Omental fat pad (tissue), 4 donors: Measurements from ENCODE around the gene OMP. TPM values are rescaled to one million over a fixed set of nuclear protein-coding genes. Genes with fewer than 3 reads are reported as not detected.

ENCODE experiments used
- ATAC-seq: fragments of 150-250 bp; one replicate; pipeline ENCODE4 v1.9.1; 2016; ENCODE audit warnings: mild to moderate bottlenecking, moderate library complexity; ENCODE audit not compliant: low FRiP score
- DNase-seq: peaks from one replicate; pipeline ENCODE4 v3.0.0-alpha.2; 2019; ENCODE audit warnings: low spot score
- CTCF ChIP-seq, 3 donors: fragments of 450-650 bp; IDR thresholded peaks; one replicate each; pipeline ENCODE4 v1.5.1; 2016 to 2017; ENCODE audit warnings: antibody characterized with exemption in 3 of 3, mild to moderate bottlenecking in 3 of 3, moderate library complexity in 2 of 3
- total RNA-seq, 4 donors: library from RNA; depleted of rRNA; stranded (reverse); fragments of >200 nt; gene quantifications; one replicate each; pipeline ENCODE4 v1.1.0, GENCODE V29; 2016

Gene OMP
- total RNA-seq, 4 donors from 2014 or later: not detected

DNA sequence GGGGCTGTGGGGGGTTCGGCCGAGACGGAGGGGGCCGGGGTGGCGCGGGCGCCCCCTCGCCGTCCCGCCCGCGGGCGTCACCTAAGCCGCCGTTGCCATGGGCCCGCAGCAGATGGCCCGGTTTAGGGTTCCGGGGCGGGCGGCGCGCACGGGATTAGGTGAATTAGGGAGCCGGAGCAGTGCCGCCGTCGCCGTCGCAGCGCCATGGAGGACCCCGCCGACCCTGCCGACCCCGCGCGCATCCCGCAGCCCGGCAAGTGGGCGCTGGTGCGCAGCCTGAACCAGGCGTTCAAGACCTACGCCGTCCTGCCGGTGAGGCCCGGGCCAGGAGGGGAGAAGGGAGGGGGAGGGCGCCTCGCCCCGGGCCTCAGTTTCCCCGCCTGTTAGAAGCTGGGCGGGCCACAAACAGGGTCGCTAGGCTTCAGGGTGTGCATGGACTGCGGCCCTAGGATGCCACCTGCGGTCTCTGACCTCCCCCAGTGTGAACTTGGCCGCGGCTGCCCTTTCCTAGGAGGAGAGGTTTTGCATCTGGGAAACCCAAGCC, 35.5 kb downstream of the OMP start:
- no peak for DNase-seq

DNA sequence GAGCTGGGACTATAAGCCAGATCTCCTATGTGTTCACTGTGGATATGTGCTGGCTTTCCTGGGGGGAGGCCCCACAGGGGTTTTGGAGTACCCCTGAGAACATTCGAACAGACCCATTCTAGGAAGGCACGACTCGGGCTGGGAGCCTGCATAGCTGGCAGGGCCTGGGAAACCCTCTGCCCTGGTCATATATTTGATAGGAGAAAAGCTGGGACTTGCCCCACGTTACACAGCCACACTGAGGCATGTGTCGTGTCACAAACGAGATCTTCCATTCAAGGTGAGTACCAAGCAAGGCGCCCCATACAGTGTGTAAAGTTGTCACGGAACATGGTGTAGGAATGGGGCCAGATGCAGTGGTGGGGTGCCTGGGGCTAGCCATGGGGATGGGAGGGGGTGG, 36.6 kb downstream of the OMP start:
- no peak for DNase-seq
- ATAC-seq: no peak
- TF ChIP-seq CTCF (IDR thresholded peaks at IDR 0.05): no peak

More for the DNA sequence above, 35.5 kb downstream of the OMP start:
- ATAC-seq: no peak
- no peak for TF ChIP-seq CTCF (IDR thresholded peaks at IDR 0.05)

GRCh38 chr11:77140231-77140851, 37.7 kb downstream of the OMP start:
- no peak for TF ChIP-seq CTCF (IDR thresholded peaks at IDR 0.05)
- DNase-seq (no peak), ATAC-seq (no peak)

- no peak for DNase-seq
- ATAC-seq: peak; percentile 37
- TF ChIP-seq CTCF (IDR thresholded peaks at IDR 0.05): no peak
Measured at GRCh38 chr11:77141034-77141433, 38.4 kb downstream of the OMP start.

- no peak for DNase-seq
- no peak for TF ChIP-seq CTCF (IDR thresholded peaks at IDR 0.05)
- ATAC-seq: no peak
Measured at GRCh38 chr11:77141475-77141874, 38.8 kb downstream of the OMP start.

- ATAC-seq (no peak), DNase-seq (no peak)
- no peak for TF ChIP-seq CTCF (IDR thresholded peaks at IDR 0.05)
Measured at GRCh38 chr11:77142091-77142975, 39.7 kb downstream of the OMP start.
